Activated CD4-positive, alpha-beta memory T cell treated with anti-CD3 and anti-CD28 coated beads, Interleukin-2, amount 10 ng/mL, durations not matched to agents 7 days and 5 days (primary cell): ENCODE results near the gene SNX8. TPM values are rescaled to one million over a fixed set of nuclear protein-coding genes. Genes with fewer than 3 reads are reported as not detected.

Experiments used
- CTCF ChIA-PET: fragments of 350-600 bp; sonication (Branson Sonifier 250); formaldehyde crosslinking; loops from one replicate; lab custom pipeline; 2021; ENCODE audit warnings: antibody characterized with exemption, inconsistent platforms; lab: Charles Lee
- POLR2A ChIA-PET: fragments of 350-600 bp; sonication (Branson Sonifier 250); formaldehyde crosslinking; loops from one replicate; lab custom pipeline; 2021; ENCODE audit warnings: antibody characterized with exemption; lab: Charles Lee
- DNase-seq: peaks from one replicate; pipeline ENCODE4 v3.0.0-alpha.2; 2020
- H3K27ac Mint-ChIP-seq: one replicate; pipeline ENCODE4 v1.8.0; 2021; ENCODE audit warnings: mild to moderate bottlenecking, mixed read lengths
- H3K27me3 Mint-ChIP-seq: one replicate; pipeline ENCODE4 v1.8.0; 2021; ENCODE audit warnings: mixed read lengths
- H3K36me3 Mint-ChIP-seq: one replicate; pipeline ENCODE4 v1.8.0; 2021; ENCODE audit warnings: low read depth, mixed read lengths
- H3K4me1 Mint-ChIP-seq: one replicate; pipeline ENCODE4 v1.8.0; 2021; ENCODE audit warnings: mixed read lengths
- H3K4me3 Mint-ChIP-seq: one replicate; pipeline ENCODE4 v1.8.0; 2021; ENCODE audit warnings: mild to moderate bottlenecking, mixed read lengths
- H3K9me3 Mint-ChIP-seq: one replicate; pipeline ENCODE4 v1.8.0; 2021; ENCODE audit warnings: mixed read lengths
- total RNA-seq, 2 experiments: library from RNA; stranded (reverse); gene quantifications; one replicate each; pipeline ENCODE4 v1.2.3, GENCODE V29; 2021

SNX8 gene
- total RNA-seq, 2 experiments from 2014 or later = 22.4 to 26.8 TPM

DNA sequence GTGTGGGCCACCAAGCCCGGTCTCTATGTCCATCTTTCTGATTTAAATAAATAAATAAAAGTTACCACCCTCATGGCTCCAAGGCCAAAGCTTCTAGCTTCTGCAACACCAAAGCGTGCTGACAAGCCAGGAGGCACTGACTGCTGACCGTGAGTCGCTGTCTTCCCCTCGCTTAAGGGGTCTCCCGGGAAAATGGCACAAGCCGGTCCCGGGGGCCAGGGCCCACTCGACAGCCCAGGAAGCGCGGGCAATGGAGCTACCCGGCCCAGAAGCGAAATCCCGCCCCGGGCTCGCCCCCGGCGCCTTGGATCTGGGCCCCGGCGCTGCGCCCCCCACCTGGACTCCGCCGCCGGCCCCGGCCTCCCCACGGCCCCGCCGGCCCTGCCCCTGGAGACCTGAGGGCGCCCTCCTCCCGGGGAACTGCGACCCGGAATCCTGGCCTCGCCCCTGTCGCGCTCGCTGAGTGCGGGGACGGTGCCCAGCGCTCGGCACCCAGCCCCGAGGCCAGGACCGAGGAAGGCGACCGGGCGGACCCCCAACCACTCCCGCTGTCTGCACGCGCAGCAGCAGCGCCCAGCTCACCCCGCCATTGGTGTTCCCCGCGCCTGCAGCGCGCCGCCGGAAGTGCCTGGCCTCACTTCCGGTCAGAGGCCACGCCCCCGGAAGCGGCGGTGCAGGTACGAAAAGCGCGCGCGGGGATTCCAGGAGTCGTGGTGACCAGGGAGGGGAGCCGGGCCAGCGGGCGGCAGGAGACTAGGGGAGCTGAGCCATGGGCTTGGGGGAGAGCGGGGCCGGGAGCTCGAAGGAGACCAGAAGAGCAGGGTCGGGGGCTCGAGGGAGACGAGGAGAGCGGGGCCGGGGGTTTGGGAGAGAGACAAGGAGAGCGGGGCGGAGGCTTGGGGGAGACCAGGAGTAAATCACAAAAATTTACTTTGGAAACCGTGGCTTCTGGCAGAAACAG, 72.4 kb downstream of the SNX8 start, which contains the start of the genes MRM2 and NUDT1:
TSS of gene MRM2 (minus strand) at position 626 of the 961 bp plus-strand sequence. CDS start at position 590, 36 bp downstream.
TSS of gene NUDT1 (plus strand) at position 647 of the 961 bp plus-strand sequence. CDS start 2,349 bp downstream, outside the sequence.
- Mint-ChIP-seq H3K27me3 (no peaks in the 10 kb centered on the region), H3K4me1 (peaks cover 47% of the 10 kb centered on the region), H3K27ac (peak within 1 kb of the TSS; percentile 85), H3K36me3 (peaks cover 32% of the 10 kb centered on the region), H3K4me3 (peak within 1 kb of the TSS; percentile 92), H3K9me3 (no peaks in the 10 kb centered on the region)
- ChIA-PET CTCF (interaction anchor here (1.4 to 1.7 kb wide), 2 partner anchors 9 to 106 kb away, joined by 5 to 8 read pairs; partner anchors contain the start of gene MAD1L1), POLR2A (interaction anchor here (0.7 to 2.7 kb wide), 10 partner anchors 9 to 710 kb away, joined by 3 to 38 read pairs (median 4); partner anchors contain the start of gene MAD1L1)
- DNase-seq = peak; percentile 78

DNA sequence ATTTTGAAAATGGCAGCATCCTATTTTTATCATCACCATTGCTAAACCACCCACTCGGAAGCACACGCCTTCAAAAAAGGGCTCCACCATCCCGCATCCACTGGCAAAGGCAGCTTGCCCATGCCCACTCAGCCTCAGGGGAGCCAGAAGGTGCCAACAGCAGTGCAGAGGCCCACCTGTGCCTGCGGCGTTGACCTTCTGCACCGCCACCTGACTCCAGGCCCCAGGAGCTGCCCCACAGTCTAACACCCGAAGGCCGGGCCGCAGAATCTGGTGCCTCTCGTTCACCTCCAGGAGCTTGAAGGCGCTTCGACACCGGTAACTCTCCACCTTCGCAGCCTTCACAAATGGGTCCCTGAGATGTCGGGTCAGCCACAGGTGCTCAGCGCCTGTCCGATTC, 75.0 kb downstream of the SNX8 start:
- CTCF ChIA-PET = no interaction called here
- Mint-ChIP-seq H3K36me3 (peaks cover 43% of the 10 kb centered on the region), H3K27ac (no peak overlapping the region), H3K27me3 (no peaks in the 10 kb centered on the region), H3K4me1 (peaks cover 42% of the 10 kb centered on the region), H3K9me3 (no peaks in the 10 kb centered on the region), H3K4me3 (no peak overlapping the region)
- no peak for DNase-seq
- POLR2A ChIA-PET = no interaction called here

DNA sequence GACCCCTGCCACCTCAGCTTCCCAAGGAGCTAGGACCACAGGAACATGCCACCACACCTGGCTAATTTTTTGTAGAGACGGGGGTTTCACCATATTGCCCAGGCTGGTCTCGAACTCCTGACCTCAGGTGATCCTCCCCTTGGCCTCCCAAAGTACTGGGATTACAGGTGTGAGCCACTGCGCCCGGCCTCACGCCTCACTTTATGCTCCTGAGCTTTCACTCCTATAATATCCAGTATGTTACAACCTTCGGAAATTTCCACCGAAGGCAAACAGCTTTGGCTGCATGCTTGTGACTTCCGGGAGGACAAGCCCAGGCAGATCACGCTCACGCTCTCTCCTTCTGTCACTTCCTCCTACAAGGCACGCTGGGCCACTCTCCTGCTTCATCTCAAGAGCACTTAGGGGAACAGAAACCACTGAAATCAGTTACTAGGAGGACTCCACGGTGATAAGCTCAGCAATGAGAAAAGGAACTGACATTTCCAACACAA, 77.1 kb downstream of the SNX8 start:
- no peaks in the 10 kb centered on the region for H3K9me3 Mint-ChIP-seq
- ChIA-PET POLR2A (no interaction called here), CTCF (no interaction called here)
- H3K36me3 Mint-ChIP-seq = peaks cover 41% of the 10 kb centered on the region
- no peaks in the 10 kb centered on the region for H3K27me3 Mint-ChIP-seq
- no peak overlapping the region for H3K27ac Mint-ChIP-seq
- peaks cover 36% of the 10 kb centered on the region for H3K4me1 Mint-ChIP-seq
- no peak overlapping the region for H3K4me3 Mint-ChIP-seq
- no peak for DNase-seq

DNA sequence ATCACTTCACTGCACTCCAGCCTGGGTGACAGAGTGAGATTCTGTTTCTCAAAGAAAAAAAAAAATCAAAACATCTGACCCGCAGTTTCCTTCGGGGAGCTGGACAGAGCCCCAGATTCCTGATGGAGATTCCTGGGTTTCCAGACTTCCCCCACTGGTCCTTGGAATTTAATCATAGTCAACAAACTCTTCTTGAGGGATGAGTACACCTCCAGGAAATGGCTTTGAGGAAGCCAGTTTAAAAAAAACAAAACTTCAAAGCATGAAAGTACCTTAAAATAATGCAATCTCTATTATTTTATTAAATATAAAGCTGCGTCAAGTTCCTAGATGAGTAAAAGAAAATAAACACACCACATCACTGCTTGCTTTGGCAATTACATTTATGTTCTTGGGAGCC, 80.3 kb downstream of the SNX8 start:
- Mint-ChIP-seq H3K4me1 (peaks cover 40% of the 10 kb centered on the region), H3K4me3 (peak overlapping the region; percentile 58), H3K36me3 (peaks cover 41% of the 10 kb centered on the region), H3K27me3 (no peaks in the 10 kb centered on the region), H3K27ac (peak overlapping the region; percentile 56), H3K9me3 (no peaks in the 10 kb centered on the region)
- DNase-seq = no peak
- ChIA-PET CTCF (no interaction called here), POLR2A (no interaction called here)

DNA sequence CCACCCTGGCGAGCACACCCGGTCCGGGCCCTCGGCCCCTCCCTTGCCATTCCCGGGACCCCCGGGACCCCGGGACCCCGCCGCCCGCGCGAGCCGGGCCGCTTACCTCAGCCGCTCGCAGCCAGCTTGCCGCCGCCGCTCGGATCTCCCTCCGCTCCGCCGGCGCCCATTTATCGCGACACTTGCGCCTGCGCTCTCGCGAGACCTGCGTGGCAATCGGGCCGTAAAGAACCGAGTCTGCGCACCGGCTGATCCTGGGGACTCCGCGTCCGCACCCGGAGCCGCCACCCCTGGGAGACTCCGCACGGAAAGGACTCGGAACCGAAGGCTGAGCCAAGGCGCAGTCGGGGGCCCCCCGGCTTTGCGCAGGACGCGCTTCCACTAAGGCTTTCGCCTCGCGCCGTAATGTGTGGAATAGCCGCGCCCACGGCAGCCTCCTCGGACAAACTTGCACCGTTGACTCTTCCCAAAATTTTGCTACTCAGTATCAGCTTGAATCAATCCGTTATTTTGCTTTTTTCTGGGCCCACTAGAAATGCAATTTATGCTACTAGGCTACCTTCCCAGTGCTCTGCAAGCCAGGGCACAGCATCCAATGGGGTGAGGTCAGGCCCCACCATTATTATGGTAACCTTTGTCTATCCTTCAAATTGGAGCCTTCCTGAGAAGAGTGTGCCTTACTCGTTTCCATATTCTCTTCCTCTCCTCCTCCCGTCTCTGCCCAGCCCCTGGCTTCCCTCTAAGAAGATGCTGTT, 81.3 kb downstream of the SNX8 start, which contains the start of gene MAD1L1:
TSS of gene MAD1L1 (minus strand) at position 180 of the 755 bp plus-strand sequence. CDS start 2,812 bp downstream, outside the sequence.
- H3K36me3 Mint-ChIP-seq = peaks cover 34% of the 10 kb centered on the region
- peak within 1 kb of the TSS; percentile 87 for H3K4me3 Mint-ChIP-seq
- DNase-seq = peak; percentile 92
- H3K4me1 Mint-ChIP-seq = peaks cover 41% of the 10 kb centered on the region
- POLR2A ChIA-PET = interaction anchor here (1.0 to 3.4 kb wide), 6 partner anchors 9 to 123 kb away, joined by 3 to 38 read pairs (median 4); partner anchors contain the start of genes EIF3B, MRM2 and NUDT1
- H3K27ac Mint-ChIP-seq = peak within 1 kb of the TSS; percentile 82
- H3K9me3 Mint-ChIP-seq = no peaks in the 10 kb centered on the region
- H3K27me3 Mint-ChIP-seq = no peaks in the 10 kb centered on the region
- CTCF ChIA-PET = interaction anchor here (0.9 to 1.7 kb wide), 3 partner anchors 8 to 129 kb away, joined by 3 to 5 read pairs (median 5); partner anchors contain the start of genes MRM2 and NUDT1

DNA sequence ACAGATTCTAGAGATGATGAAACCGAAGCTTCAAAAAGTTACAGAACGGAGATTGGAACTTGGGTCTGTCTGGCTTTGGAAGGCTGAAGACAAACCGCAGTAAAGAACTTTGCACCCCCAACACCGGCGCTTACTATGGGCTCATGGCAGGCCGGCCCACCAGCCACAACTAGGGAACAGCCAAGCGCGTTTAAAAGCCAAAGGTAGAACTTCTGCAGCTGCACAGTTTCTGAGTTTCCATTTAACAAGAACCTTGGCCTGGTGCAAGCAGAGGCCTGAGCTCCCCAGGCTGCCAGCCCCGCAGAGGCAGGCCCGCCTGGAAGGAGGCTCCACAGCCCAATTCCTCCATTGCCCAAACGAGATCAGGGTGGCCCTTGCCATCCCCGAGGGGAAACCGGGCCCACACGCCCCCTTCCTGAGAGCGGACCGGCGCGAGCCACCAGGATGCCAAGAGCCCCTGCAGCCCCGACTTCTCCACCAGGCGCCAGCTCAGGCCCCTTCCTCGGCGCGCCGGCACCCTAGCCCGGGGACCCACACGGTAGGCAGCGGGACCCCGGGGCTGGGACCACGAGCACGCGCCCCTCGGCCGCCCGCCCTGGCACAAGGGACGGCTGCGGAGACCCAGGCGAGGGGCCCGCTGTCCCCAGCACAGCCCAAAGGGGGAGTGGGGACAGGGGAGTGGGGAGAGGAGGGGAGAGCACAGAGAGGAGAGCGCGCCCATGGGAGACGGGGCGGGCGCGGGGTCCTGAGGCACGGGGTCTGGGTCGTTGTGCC, 82.1 kb downstream of the SNX8 start:
- ChIA-PET POLR2A (interaction anchor here (0.6 to 3.4 kb wide), 8 partner anchors 10 to 176 kb away, joined by 3 to 38 read pairs (median 4); partner anchors contain the start of genes EIF3B, MRM2, NUDT1 and SNX8), CTCF (interaction anchor here (0.6 to 1.7 kb wide), 6 partner anchors 9 to 139 kb away, joined by 3 to 12 read pairs (median 4); partner anchors contain the start of genes MRM2 and NUDT1)
- no peaks in the 10 kb centered on the region for H3K27me3 Mint-ChIP-seq
- peaks cover 39% of the 10 kb centered on the region for H3K4me1 Mint-ChIP-seq
- no peaks in the 10 kb centered on the region for H3K9me3 Mint-ChIP-seq
- peak; percentile 30 for DNase-seq
- peak overlapping the region; percentile 66 for H3K27ac Mint-ChIP-seq
- peaks cover 29% of the 10 kb centered on the region for H3K36me3 Mint-ChIP-seq
- H3K4me3 Mint-ChIP-seq = peak overlapping the region; percentile 87

DNA sequence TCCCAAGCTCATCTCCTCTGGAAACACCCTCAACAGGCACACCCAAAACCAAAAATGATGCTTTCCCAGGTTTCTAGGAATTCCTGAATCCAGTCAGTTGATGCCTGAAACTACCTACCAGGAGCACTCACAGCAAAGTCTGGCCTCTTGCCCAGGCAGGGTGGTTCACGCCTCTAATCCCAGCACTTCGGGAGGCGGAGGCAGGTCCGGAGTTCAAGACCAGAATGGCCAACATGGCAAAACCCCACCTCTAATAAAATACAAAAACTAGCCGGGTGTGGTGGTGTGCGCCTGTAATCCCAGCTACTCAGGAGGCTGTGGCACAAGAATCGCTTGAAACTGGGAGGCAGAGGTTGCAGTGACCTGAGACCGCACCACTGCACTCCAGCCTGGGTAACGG, 83.4 kb downstream of the SNX8 start:
- Mint-ChIP-seq H3K27me3 (no peaks in the 10 kb centered on the region), H3K36me3 (peaks cover 25% of the 10 kb centered on the region), H3K9me3 (no peaks in the 10 kb centered on the region), H3K4me3 (no peak overlapping the region), H3K27ac (no peak overlapping the region), H3K4me1 (peaks cover 38% of the 10 kb centered on the region)
- ChIA-PET POLR2A (interaction anchor here (1.9 to 3.4 kb wide), 2 partner anchors 11 to 18 kb away, joined by 6 to 38 read pairs; partner anchors contain the start of genes MRM2 and NUDT1), CTCF (interaction anchor here (1.6 kb wide), 1 partner anchor 117 kb away, joined by 12 read pairs; no protein-coding TSS in a partner anchor)
- no peak for DNase-seq

DNA sequence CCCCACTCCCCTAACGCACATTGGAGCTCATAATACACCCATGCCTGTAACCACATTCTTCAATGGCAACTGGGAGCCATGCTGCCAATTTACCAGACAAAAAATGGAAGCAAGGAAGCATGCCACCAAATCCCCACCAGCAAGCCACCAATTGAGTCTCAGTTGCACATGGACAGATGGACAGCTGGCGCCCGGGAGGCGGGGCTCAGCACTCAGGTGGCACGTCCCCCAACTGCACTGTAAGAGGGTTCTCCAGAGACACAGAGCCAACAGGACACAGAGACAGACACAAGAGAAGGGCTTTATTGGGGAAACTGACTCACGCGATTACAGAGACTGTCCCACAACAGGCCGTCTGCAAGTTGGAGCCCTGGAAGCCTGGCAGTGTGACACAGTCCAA, 84.0 kb downstream of the SNX8 start:
- POLR2A ChIA-PET = interaction anchor here (3.4 kb wide), 1 partner anchor 12 kb away, joined by 38 read pairs; the partner anchor contains the start of genes MRM2 and NUDT1
- H3K36me3 Mint-ChIP-seq = peaks cover 28% of the 10 kb centered on the region
- H3K4me3 Mint-ChIP-seq = peak overlapping the region; percentile 13
- H3K27me3 Mint-ChIP-seq = no peaks in the 10 kb centered on the region
- H3K9me3 Mint-ChIP-seq = no peaks in the 10 kb centered on the region
- H3K4me1 Mint-ChIP-seq = peaks cover 36% of the 10 kb centered on the region
- no peak overlapping the region for H3K27ac Mint-ChIP-seq
- no peak for DNase-seq
- CTCF ChIA-PET = no interaction called here

DNA sequence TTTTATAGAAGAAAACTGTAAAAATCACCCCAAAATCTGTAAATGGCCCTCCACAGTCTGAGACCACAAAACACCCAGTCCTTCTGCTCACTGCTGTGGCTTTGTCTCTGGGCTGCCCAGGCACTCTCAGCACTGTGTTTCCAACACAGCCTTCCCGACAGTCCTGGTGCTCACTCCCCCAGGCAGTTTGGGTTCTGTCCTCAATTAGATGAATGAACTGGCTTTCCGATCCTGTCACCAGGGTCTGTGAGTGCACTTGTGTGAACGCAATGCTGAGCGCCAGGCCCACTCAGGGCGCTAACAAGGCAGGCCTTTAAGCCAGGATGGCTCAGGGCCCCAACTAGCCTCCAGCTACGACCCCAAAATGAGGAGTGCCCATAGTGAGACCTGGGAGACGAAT, 84.8 kb downstream of the SNX8 start:
- DNase-seq = no peak
- no peaks in the 10 kb centered on the region for H3K9me3 Mint-ChIP-seq
- H3K4me1 Mint-ChIP-seq = peaks cover 32% of the 10 kb centered on the region
- POLR2A ChIA-PET = no interaction called here
- CTCF ChIA-PET = no interaction called here
- no peaks in the 10 kb centered on the region for H3K27me3 Mint-ChIP-seq
- H3K4me3 Mint-ChIP-seq = no peak overlapping the region
- H3K27ac Mint-ChIP-seq = no peak overlapping the region
- peaks cover 25% of the 10 kb centered on the region for H3K36me3 Mint-ChIP-seq

DNA sequence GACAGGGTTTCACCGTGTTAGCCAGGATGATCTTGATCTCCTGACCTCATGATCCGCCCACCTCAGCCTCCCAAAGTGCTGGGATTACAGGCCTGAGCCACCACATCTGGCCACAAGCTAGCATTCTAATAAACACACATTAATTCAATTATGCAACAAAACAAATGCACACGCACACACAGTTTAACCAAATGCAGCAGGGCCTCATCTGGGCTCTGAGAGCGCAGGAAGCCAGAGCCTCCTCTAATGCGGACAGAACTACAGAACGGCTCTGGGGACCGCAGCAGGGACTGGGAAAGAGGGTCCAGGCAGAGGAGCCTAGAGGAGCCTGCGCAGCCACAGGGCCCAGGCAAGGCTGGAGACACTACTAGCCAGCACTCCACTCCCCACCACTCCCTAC, 85.3 kb downstream of the SNX8 start:
- Mint-ChIP-seq H3K27me3 (no peaks in the 10 kb centered on the region), H3K27ac (no peak overlapping the region), H3K36me3 (peaks cover 29% of the 10 kb centered on the region), H3K9me3 (no peaks in the 10 kb centered on the region), H3K4me1 (peaks cover 31% of the 10 kb centered on the region), H3K4me3 (no peak overlapping the region)
- DNase-seq = no peak
- POLR2A ChIA-PET = no interaction called here
- CTCF ChIA-PET = no interaction called here

DNA sequence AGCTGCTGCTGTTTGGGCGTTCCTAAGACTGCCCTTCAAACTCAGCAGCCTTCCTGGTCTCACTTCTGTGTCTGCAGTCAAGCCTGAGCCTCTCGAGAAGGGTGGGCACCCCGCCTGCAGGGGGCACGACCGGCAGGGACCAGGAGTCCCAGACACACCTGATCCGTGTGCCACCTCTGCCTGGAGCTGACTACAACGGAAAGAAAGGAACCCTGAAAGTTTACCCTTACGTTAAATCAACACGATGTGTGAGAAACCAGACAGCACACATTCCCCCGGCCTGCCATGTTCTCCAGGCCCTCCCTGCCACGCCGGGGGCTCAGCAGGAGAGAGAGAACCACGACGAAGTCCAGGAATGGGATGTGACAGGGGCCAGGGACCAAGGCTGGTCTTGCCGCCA, 86.5 kb downstream of the SNX8 start:
- Mint-ChIP-seq H3K9me3 (no peaks in the 10 kb centered on the region), H3K27ac (no peak overlapping the region), H3K27me3 (no peaks in the 10 kb centered on the region), H3K4me3 (no peak overlapping the region), H3K36me3 (peaks cover 30% of the 10 kb centered on the region), H3K4me1 (peaks cover 24% of the 10 kb centered on the region)
- DNase-seq = no peak
- ChIA-PET CTCF (no interaction called here), POLR2A (no interaction called here)
